PC-3 (cell line): ENCODE results near the gene CNR2. TPM values are rescaled to one million over a fixed set of nuclear protein-coding genes. Genes with fewer than 3 reads are reported as not detected.

Source experiments
- ATAC-seq: fragments of 200-7000 bp; cut with Tn5 transposase; 2 replicates; pipeline ENCODE4 v1.9.1; 2020; ENCODE audit warnings: mild to moderate bottlenecking, moderate library complexity
- BruUV-seq: library from RNA; stranded (reverse); fragments of 400-500 nt; replicated peaks from 2 replicates; lab custom pipeline; 2021; lab: Mats Ljungman, UMichigan
- CTCF ChIA-PET: fragments of 300-600 bp; sonication (Branson Sonifier 250); formaldehyde crosslinking; loops from one replicate; lab custom pipeline; 2022; ENCODE audit warnings: antibody characterized with exemption; lab: Charles Lee
- POLR2A ChIA-PET: fragments of 300-600 bp; sonication (Branson Sonifier 250); formaldehyde crosslinking; loops from one replicate; lab custom pipeline; 2022; ENCODE audit warnings: antibody characterized with exemption; ENCODE audit not compliant: unreplicated experiment; lab: Charles Lee
- DNase-seq: peaks from one replicate; pipeline ENCODE4 v3.0.0-alpha.2; 2015
- H2AFZ ChIP-seq: fragments of 300-600 bp; sonication (generic); 2 replicates; pipeline ENCODE4 v1.6.0; 2016; ENCODE audit warnings: antibody characterized with exemption, low read length
- H3F3A ChIP-seq: fragments of 300-600 bp; sonication (generic); one replicate; pipeline ENCODE4 v1.6.0; 2017; ENCODE audit warnings: antibody characterized with exemption, low read length, control low read depth, mild to moderate bottlenecking; ENCODE audit not compliant: unreplicated experiment
- H3K27ac ChIP-seq: fragments of 300-600 bp; sonication (generic); 2 replicates; pipeline ENCODE4 v1.5.1; 2016; ENCODE audit warnings: mild to moderate bottlenecking, low read length
- H3K27me3 ChIP-seq: fragments of 300-600 bp; sonication (generic); 2 replicates; pipeline ENCODE4 v1.6.1; 2016; ENCODE audit warnings: low read length, mixed read lengths
- H3K36me3 ChIP-seq: fragments of 300-600 bp; sonication (generic); 2 replicates; pipeline ENCODE4 v1.6.1; 2016; ENCODE audit warnings: low read depth, mixed run types, low read length, mixed read lengths
- H3K4me1 ChIP-seq: fragments of 300-600 bp; sonication (generic); 2 replicates; pipeline ENCODE4 v1.5.1; 2016; ENCODE audit warnings: low read length; ENCODE audit not compliant: insufficient read depth
- H3K4me2 ChIP-seq: fragments of 300-600 bp; sonication (generic); 2 replicates; pipeline ENCODE4 v1.6.0; 2016; ENCODE audit warnings: low read length
- H3K4me3 ChIP-seq: fragments of 300-600 bp; sonication (generic); 2 replicates; pipeline ENCODE4 v1.5.1; 2016; ENCODE audit warnings: mild to moderate bottlenecking, low read length, mixed read lengths
- H3K79me2 ChIP-seq: fragments of 300-600 bp; sonication (generic); 2 replicates; pipeline ENCODE4 v1.6.1; 2017; ENCODE audit warnings: low read length, mixed read lengths
- H3K9ac ChIP-seq: fragments of 300-600 bp; sonication (generic); 2 replicates; pipeline ENCODE4 v1.6.0; 2016; ENCODE audit warnings: mild to moderate bottlenecking, low read length
- H3K9me2 ChIP-seq: fragments of 300-600 bp; sonication (generic); replicated peaks from 2 replicates; pipeline ENCODE4 v1.6.1; 2016; ENCODE audit warnings: mixed run types, low read length, mixed read lengths
- H3K9me3 ChIP-seq: fragments of 300-600 bp; sonication (generic); 2 replicates; pipeline ENCODE4 v1.6.1; 2016; ENCODE audit warnings: low read length, mixed read lengths
- H4K20me1 ChIP-seq: fragments of 300-600 bp; sonication (generic); 2 replicates; pipeline ENCODE4 v1.6.1; 2016; ENCODE audit warnings: low read length, mixed read lengths
- EZH2 ChIP-seq: fragments of 300-600 bp; sonication (generic); IDR thresholded peaks from one replicate; pipeline ENCODE4 v1.6.1; 2017; ENCODE audit warnings: antibody characterized with exemption, mild to moderate bottlenecking, low read length; ENCODE audit not compliant: unreplicated experiment
- EZH2phosphoT487 ChIP-seq: fragments of 300-600 bp; sonication (generic); IDR thresholded peaks from 2 replicates; pipeline ENCODE4 v1.6.1; 2018; ENCODE audit warnings: mild to moderate bottlenecking, antibody characterized with exemption, low read length, borderline replicate concordance
- intact Hi-C: fragments of 100-400 bp; cut with micrococcal nuclease; formaldehyde crosslinking; loops from 2 replicates; pipeline ENCODE4 v1.9.0; 2023
- total RNA-seq: library from RNA; depleted of rRNA; stranded (reverse); fragments of >200 nt; gene quantifications from 2 replicates; pipeline ENCODE4 v1.2.3, GENCODE V29; 2014
- TF ChIP-seq, protein P1 (sequence below): fragments of 300-600 bp; sonication (generic); conservative IDR thresholded peaks from 2 replicates; pipeline ENCODE4 v1.5.1; 2017; ENCODE audit warnings: antibody characterized with exemption, low read depth, mild to moderate bottlenecking, low read length

CNR2 gene
- total RNA-seq, 1 experiment from 2014 or later = not detected

DNA sequence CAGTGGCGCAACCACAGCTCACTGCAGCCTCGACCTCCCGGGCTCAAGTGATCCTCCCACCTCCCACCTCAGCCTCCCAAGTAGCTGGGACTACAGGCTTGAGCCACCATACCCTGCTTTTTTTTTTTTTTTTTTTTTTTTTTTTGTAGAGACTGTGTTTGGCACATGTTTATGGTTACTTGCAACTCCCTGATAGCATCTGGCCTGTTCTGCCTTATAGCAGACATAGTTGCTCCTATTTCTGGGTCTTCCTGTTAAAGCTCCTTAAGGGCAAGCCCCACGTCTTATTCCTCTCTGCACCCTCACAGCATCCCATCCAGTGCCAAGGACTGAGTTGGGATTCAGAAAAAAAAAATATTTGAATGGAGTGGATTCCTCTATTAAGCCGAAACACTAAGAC is 17.1 kb upstream of the CNR2 start:
- Histone ChIP-seq H2AFZ (no peak overlapping the region), H3K4me2 (no peak overlapping the region), H4K20me1 (no peaks in the 10 kb centered on the region), H3K9me3 (no peaks in the 10 kb centered on the region), H3K9me2 (no peaks in the 10 kb centered on the region), H3K27me3 (no peaks in the 10 kb centered on the region), H3K27ac (no peak overlapping the region), H3K4me1 (no peaks in the 10 kb centered on the region), H3K4me3 (no peak overlapping the region), H3K36me3 (no peaks in the 10 kb centered on the region), H3F3A (no peaks in the 10 kb centered on the region), H3K79me2 (no peaks in the 10 kb centered on the region), H3K9ac (no peak overlapping the region)
- ChIA-PET CTCF (no interaction called here), POLR2A (no interaction called here)
- intact Hi-C loops = no loop called here
- DNase-seq = no peak
- no TSS peak for BruUV-seq
- no peak for ATAC-seq
- TF ChIP-seq, protein P1, sequence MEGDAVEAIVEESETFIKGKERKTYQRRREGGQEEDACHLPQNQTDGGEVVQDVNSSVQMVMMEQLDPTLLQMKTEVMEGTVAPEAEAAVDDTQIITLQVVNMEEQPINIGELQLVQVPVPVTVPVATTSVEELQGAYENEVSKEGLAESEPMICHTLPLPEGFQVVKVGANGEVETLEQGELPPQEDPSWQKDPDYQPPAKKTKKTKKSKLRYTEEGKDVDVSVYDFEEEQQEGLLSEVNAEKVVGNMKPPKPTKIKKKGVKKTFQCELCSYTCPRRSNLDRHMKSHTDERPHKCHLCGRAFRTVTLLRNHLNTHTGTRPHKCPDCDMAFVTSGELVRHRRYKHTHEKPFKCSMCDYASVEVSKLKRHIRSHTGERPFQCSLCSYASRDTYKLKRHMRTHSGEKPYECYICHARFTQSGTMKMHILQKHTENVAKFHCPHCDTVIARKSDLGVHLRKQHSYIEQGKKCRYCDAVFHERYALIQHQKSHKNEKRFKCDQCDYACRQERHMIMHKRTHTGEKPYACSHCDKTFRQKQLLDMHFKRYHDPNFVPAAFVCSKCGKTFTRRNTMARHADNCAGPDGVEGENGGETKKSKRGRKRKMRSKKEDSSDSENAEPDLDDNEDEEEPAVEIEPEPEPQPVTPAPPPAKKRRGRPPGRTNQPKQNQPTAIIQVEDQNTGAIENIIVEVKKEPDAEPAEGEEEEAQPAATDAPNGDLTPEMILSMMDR = no peak
- no peak for TF ChIP-seq EZH2
- no peak for TF ChIP-seq EZH2phosphoT487

DNA sequence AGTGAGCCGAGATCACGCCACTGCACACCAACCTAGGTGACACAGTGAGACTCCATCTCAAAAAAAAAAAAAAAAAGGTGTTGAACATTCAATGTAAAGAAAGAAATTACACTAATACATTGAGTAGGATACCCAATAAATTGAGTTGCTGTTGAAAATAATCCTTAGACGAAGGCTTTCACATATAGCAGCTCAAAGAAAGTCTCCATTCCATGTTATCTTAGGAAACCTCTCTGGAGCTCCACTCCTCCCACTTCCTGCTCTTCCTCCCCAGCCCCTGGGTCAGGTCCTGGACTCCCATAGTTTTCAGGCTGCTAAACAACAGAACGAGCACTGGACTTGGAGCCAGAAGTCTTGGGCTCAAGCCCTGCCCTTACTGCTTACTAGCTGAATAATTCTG is 15.6 kb upstream of the CNR2 start:
- intact Hi-C loops = no loop called here
- H3K27ac ChIP-seq = no peak overlapping the region

DNA sequence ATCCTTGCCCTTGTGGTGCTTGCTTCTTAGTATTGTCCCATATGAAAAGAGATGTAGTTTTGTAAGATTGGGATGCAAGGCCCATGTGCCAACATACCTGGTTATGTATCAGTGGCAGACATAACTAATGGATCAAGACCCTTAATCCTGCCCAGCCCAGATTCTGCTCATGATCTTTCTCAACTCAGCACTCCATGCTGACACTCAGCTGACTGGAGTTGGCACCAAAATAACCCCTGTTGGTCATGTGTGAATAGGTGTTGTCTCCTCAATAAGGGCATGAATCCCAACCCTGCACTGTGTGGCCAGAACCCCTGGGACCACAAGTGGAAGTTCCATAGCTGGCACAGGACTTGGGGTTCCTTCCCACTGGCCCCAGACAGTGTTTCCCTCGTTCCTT is 13.9 kb upstream of the CNR2 start:
- POLR2A ChIA-PET = no interaction called here
- Histone ChIP-seq H3K4me3 (no peak overlapping the region), H3F3A (no peaks in the 10 kb centered on the region), H2AFZ (no peak overlapping the region), H3K9ac (no peak overlapping the region), H3K27me3 (no peaks in the 10 kb centered on the region), H3K27ac (no peak overlapping the region), H4K20me1 (no peaks in the 10 kb centered on the region), H3K9me2 (no peaks in the 10 kb centered on the region), H3K4me1 (peaks cover 10% of the 10 kb centered on the region), H3K9me3 (no peaks in the 10 kb centered on the region), H3K36me3 (no peaks in the 10 kb centered on the region), H3K4me2 (no peak overlapping the region), H3K79me2 (no peaks in the 10 kb centered on the region)
- no peak for DNase-seq
- intact Hi-C loops = no loop called here
- BruUV-seq = no TSS peak
- TF ChIP-seq, protein P1 = no peak
- TF ChIP-seq EZH2 (no peak), EZH2phosphoT487 (no peak)
- ATAC-seq = no peak
- CTCF ChIA-PET = no interaction called here

More for the DNA sequence above, 15.6 kb upstream of the CNR2 start:
- H2AFZ ChIP-seq = no peak overlapping the region
- ChIA-PET CTCF (no interaction called here), POLR2A (no interaction called here)
- no TSS peak for BruUV-seq
- no peak overlapping the region for H3K9ac ChIP-seq
- ATAC-seq = no peak
- H4K20me1 ChIP-seq = no peaks in the 10 kb centered on the region
- no peaks in the 10 kb centered on the region for H3K36me3 ChIP-seq
- H3K79me2 ChIP-seq = no peaks in the 10 kb centered on the region
- H3K9me3 ChIP-seq = no peaks in the 10 kb centered on the region
- no peak overlapping the region for H3K4me2 ChIP-seq
- H3K9me2 ChIP-seq = no peaks in the 10 kb centered on the region
- no peaks in the 10 kb centered on the region for H3K4me1 ChIP-seq
- H3K4me3 ChIP-seq = no peak overlapping the region
- TF ChIP-seq, protein P1 = no peak
- no peak for TF ChIP-seq EZH2
- no peak for TF ChIP-seq EZH2phosphoT487
- H3K27me3 ChIP-seq = no peaks in the 10 kb centered on the region
- no peak for DNase-seq
- no peaks in the 10 kb centered on the region for H3F3A ChIP-seq
